Gastrocnemius medialis (tissue), 4 donors: Measurements from ENCODE around the gene ZNF688. TPM values are rescaled to one million over a fixed set of nuclear protein-coding genes. Genes with fewer than 3 reads are reported as not detected.

Experiments
- ATAC-seq, 2 donors: fragments of 150-250 bp; one replicate each; pipeline ENCODE4 v1.9.1; 2016
- DNase-seq, 2 donors: peaks; one replicate each; pipeline ENCODE4 v3.0.0-alpha.2; 2019
- H3K27ac ChIP-seq, 4 donors: fragments of 200-600 bp; sonication (generic); 1 replicate in 1 of 4; 2 replicates in 3 of 4; pipeline ENCODE4 v1.5.1; 2016 to 2018; ENCODE audit warnings: mild to moderate bottlenecking in 2 of 4, moderate library complexity in 1 of 4
- H3K27me3 ChIP-seq, 3 donors: fragments of 200-600 bp; sonication (generic) in 2 of 3; 1 replicate in 1 of 3; 2 replicates in 2 of 3; pipeline versions ENCODE4 v1.5.1 to v1.6.0; 2016 to 2019; ENCODE audit warnings: mild to moderate bottlenecking in 1 of 3, moderate library complexity in 1 of 3
- H3K36me3 ChIP-seq, 2 donors: fragments of 200-600 bp; sonication (generic) in 1 of 2; one replicate each; pipeline ENCODE4 v1.5.1; 2017 to 2018
- H3K4me1 ChIP-seq, 2 donors: fragments of 200-600 bp; sonication (generic) in 1 of 2; one replicate each; pipeline ENCODE4 v1.5.1; 2016 to 2017; ENCODE audit warnings: mild to moderate bottlenecking in 2 of 2
- H3K4me3 ChIP-seq, 4 donors: fragments of 200-600 bp; sonication (generic) in 3 of 4; 1 replicate in 1 of 4; 2 replicates in 3 of 4; pipeline ENCODE4 v1.5.1; 2016 to 2019; ENCODE audit warnings: mild to moderate bottlenecking in 2 of 4
- H3K9me3 ChIP-seq, 3 donors: fragments of 200-600 bp; sonication (generic) in 2 of 3; 1 replicate in 1 of 3; 2 replicates in 2 of 3; pipeline ENCODE4 v1.5.1; 2016 to 2019
- POLR2A ChIP-seq, 2 donors: fragments of 450-650 bp; IDR thresholded peaks; one replicate each; pipeline ENCODE4 v1.6.1; 2017; ENCODE audit warnings: antibody characterized with exemption in 2 of 2, mild to moderate bottlenecking in 2 of 2, moderate library complexity in 2 of 2
- in situ Hi-C, 4 donors: fragments of 200-750 bp; cut with MboI; loops; one replicate each; pipeline versions ENCODE4 v1.15.0 to v1.8.0; 2017; ENCODE audit warnings: low sequenced_read_pairs in 4 of 4
- intact Hi-C: fragments of 100-400 bp; cut with DNase I; formaldehyde crosslinking; loops from one replicate; pipeline ENCODE4 v1.15.1; 2023; ENCODE audit warnings: low total_unique reads
- total RNA-seq, 4 donors: library from RNA; depleted of rRNA; stranded (reverse); fragments of >200 nt; gene quantifications; one replicate each; pipeline versions ENCODE4 v1.1.0 to v1.2.3, GENCODE V29; 2016
- TF ChIP-seq, protein P1 (sequence below), 5 experiments: fragments of 450-650 bp in 3 of 5; fragments of 200-600 bp in 2 of 5; sonication (generic) in 2 of 5; IDR thresholded peaks in 4 of 5; conservative IDR thresholded peaks in 1 of 5; 1 replicate in 4 of 5; 2 replicates in 1 of 5; pipeline ENCODE4 v1.5.1; 2016 to 2019; ENCODE audit warnings: antibody characterized with exemption in 5 of 5, mild to moderate bottlenecking in 3 of 5, moderate library complexity in 3 of 5

ZNF688 gene
- total RNA-seq, 4 donors from 2014 or later = 11.0 to 38.2 (median 18.5) TPM

DNA sequence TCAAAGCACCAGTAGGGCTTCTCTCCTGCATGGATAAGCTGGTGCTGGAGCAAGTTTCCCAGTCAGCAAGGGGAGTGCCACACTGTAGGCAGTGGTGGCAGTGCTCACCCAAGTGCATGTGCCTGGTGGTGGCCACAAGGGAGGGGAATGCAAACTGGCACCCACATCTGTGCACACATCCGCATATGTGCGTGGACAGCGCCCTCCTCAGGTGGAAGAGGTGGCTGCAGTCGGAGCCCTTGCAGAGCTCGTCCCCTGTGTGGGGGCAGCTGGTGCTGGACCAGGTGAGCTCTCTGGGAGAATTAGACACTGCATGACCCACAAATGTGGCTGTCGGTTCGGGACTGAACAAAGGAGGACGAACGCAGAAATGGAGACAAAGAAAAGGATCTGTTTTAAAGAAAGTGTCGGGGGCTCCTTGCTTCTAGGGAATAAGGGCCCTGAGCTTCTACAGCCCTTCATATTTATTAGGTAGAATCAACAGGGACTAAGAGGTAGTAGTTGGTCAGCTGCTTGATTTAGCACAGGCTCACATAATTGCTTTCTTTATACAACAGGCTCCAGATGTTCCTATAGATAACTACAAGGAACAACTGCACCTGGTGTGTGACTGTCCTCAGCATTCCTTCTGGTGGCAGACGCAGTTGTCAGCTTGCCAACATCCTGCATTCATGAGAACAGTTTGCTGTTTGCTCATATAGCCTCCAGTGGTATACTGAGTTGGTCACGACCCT, 44.0 kb upstream of the ZNF688 start:
- in situ Hi-C loops = no loop called here
- Histone ChIP-seq H3K4me3 (no peak overlapping the region), H3K27ac (no peak overlapping the region), H3K4me1 (no peaks in the 10 kb centered on the region), H3K9me3 (no peaks in the 10 kb centered on the region), H3K27me3 (no peaks in the 10 kb centered on the region), H3K36me3 (no peaks in the 10 kb centered on the region)
- ATAC-seq (no peak), DNase-seq (peak in 1 of 2 donors; percentile 35)
- intact Hi-C loops = no loop called here
- TF ChIP-seq, protein P1, sequence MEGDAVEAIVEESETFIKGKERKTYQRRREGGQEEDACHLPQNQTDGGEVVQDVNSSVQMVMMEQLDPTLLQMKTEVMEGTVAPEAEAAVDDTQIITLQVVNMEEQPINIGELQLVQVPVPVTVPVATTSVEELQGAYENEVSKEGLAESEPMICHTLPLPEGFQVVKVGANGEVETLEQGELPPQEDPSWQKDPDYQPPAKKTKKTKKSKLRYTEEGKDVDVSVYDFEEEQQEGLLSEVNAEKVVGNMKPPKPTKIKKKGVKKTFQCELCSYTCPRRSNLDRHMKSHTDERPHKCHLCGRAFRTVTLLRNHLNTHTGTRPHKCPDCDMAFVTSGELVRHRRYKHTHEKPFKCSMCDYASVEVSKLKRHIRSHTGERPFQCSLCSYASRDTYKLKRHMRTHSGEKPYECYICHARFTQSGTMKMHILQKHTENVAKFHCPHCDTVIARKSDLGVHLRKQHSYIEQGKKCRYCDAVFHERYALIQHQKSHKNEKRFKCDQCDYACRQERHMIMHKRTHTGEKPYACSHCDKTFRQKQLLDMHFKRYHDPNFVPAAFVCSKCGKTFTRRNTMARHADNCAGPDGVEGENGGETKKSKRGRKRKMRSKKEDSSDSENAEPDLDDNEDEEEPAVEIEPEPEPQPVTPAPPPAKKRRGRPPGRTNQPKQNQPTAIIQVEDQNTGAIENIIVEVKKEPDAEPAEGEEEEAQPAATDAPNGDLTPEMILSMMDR (IDR thresholded peaks at IDR 0.05 in 4 of 5, conservative IDR thresholded peaks at IDR 0.05 in 1 of 5) = peak in 3 of 5 experiments; percentile 14 to 42 (median 32)
- TF ChIP-seq POLR2A (IDR thresholded peaks at IDR 0.05) = no peak

DNA sequence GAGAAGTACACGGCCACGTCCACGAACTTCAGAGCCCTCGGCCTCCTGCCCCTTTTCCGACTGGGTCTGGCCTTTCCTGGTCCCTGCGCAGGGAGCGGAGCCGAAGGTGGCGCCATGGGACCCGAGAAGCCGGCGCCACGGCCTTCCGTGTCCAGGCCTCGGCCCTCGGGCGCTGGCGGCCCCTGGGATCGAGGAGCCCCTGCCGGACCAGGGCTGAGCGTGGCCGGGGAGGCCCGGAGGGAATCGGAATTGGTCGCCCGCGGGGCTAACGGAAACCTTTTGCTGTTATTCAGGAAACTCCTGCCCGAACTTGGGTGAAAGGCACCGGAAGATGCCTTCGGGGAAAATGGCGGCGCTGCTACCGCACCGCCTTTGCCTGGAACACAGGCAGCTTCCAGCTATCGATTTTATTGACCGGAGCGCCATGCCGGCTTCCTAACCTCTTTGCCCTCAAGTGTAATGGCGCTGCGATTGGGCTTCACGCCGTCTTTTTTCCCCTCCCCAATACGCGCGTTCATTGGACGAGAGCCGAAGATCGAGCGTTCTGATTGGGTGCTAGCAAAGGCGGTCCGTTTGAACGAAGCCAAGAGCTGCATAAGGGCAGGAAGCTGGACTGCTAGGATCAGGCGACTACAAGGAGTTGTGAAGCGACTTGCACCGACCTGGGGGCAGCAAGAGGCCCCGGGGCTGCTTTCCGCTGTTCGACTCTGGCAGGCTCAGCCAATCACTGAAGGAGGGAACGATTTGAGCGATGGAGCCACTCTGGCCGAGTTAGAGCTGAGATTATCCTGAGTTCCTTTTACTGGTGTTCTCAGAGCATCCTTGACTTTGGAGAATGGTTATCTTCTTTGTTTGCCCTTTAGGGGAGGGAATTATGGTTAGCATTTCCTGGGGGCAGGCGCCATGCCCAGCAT, 38.7 kb upstream of the ZNF688 start, which contains the start of gene ZNF689:
ZNF689 (minus strand) TSS at position 464 of the 914 bp plus-strand sequence; CDS start at position 116, 348 bp downstream.
- Histone ChIP-seq H3K27ac (peak within 1 kb of the TSS; percentile 91 to 99 (median 94)), H3K36me3 (peaks cover 0 to 26% of the 10 kb centered on the region in 2 donors), H3K9me3 (no peaks in the 10 kb centered on the region), H3K27me3 (no peaks in the 10 kb centered on the region), H3K4me3 (peak within 1 kb of the TSS; percentile 80 to 100 (median 98)), H3K4me1 (no peaks in the 10 kb centered on the region)
- intact Hi-C loops (loop anchor here (1.0 to 5.0 kb wide), 4 partner anchors 25 to 40 kb away; partner anchors contain the start of genes PRR14, ZNF688 and ZNF785), in situ Hi-C loops (no loop called here)
- ATAC-seq (peak; percentile 100), DNase-seq (peak; percentile 94)
- TF ChIP-seq, protein P1 (IDR thresholded peaks at IDR 0.05 in 4 of 5, conservative IDR thresholded peaks at IDR 0.05 in 1 of 5) = no peak
- TF ChIP-seq POLR2A (IDR thresholded peaks at IDR 0.05) = peak in 1 of 2 donors; percentile 45

DNA sequence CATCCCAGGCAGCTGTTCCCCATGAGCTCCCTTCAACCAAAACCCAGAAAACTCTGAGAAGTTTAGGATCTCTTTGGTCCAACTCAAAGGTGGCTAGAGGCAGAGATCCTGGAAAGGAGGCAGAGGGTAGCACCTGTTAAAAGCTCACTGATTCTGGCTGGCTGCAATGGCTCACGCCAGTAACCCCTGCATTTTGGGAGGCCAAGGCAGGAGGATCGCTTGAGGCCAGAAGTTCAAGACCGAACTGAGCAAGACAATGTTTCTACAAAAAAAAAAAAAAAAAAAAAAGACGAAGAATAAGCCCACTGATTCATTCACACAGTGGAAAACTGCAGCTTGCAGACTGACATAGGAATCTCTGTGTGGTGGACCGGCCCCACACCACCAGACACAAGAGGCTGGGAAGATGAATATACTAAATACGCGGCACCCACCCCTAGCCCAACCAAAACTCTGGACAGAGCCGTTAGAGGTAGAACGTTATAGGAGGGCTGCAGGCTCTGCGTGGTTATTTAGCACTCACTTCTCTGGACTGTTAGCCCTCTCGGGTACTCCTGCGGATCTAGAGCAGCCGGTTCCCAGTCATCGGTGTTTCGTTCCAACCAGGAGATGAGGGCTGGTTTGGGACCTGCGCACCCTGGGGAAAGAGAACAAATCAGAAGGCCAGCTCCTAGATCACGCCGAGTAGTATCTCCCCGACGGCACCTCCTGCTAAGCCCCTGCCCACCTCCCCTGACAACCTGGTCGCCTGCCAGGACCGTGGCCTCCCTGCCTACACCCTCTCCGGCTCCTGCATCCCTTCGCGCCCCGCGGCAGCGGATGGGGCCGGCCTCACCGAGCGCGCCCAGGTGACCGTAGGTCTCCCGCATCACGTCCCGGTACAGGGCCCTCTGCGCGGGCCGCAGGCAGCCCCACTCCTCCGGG, 37.8 kb upstream of the ZNF688 start:
- Histone ChIP-seq H3K27ac (peak overlapping the region; percentile 91 to 99 (median 94)), H3K4me1 (no peaks in the 10 kb centered on the region), H3K36me3 (peaks cover 0 to 36% of the 10 kb centered on the region in 2 donors), H3K4me3 (peak overlapping the region; percentile 80 to 100 (median 98)), H3K27me3 (no peaks in the 10 kb centered on the region), H3K9me3 (no peaks in the 10 kb centered on the region)
- intact Hi-C loops = loop anchor here (5.0 kb wide), 1 partner anchor 37 kb away; the partner anchor contains the start of gene ZNF688
- ATAC-seq = peak; percentile 27 to 50
- TF ChIP-seq, protein P1 (IDR thresholded peaks at IDR 0.05 in 4 of 5, conservative IDR thresholded peaks at IDR 0.05 in 1 of 5) = no peak
- TF ChIP-seq POLR2A (IDR thresholded peaks at IDR 0.05) = no peak
- in situ Hi-C loops = no loop called here
- peak in 1 of 2 donors; percentile 39 for DNase-seq

DNA sequence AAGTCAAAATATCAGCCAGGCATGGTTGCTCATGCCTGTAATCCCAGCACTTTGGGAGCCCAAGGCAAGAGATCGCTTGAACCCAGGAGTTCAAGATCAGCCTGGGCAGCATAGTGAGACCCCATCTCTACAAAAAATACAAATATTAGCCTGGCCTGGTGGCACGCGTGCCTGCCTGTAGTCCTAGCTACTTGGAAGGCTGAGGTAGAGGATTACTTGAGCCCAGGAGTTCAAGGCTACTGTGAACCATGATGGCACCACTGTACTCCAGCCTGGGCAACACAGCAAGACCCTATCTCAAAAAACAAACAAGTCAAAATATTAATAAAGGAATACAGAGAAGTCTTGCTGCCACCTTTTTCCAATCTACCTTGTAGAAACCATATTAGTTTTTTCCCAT, 34.5 kb upstream of the ZNF688 start:
- Histone ChIP-seq H3K4me3 (no peak overlapping the region), H3K4me1 (no peaks in the 10 kb centered on the region), H3K27me3 (no peaks in the 10 kb centered on the region), H3K9me3 (no peaks in the 10 kb centered on the region), H3K27ac (no peak overlapping the region), H3K36me3 (peaks cover 0 to 51% of the 10 kb centered on the region in 2 donors)
- in situ Hi-C loops (no loop called here), intact Hi-C loops (loop anchor here (5.0 kb wide), 1 partner anchor 34 kb away; the partner anchor contains the start of gene ZNF688)
- ATAC-seq (no peak), DNase-seq (no peak)
- TF ChIP-seq POLR2A (IDR thresholded peaks at IDR 0.05) = no peak
- TF ChIP-seq, protein P1 (IDR thresholded peaks at IDR 0.05 in 4 of 5, conservative IDR thresholded peaks at IDR 0.05 in 1 of 5) = no peak
